Measurements from ENCODE around the gene LRRC57. TPM values are rescaled to one million over a fixed set of nuclear protein-coding genes. Genes with fewer than 3 reads are reported as not detected.

The LRRC57 gene
- total RNA-seq, 4 donors from 2014 or later, result 12.8 to 20.1 (median 17.3) TPM

- TF ChIP-seq POLR2AphosphoS5 (IDR thresholded peaks at IDR 0.05) (peak; percentile 73 to 75), CTCF (IDR thresholded peaks at IDR 0.05) (no peak)
- intact Hi-C loops (cut with DNase I), result no loop called here
- Histone ChIP-seq H3K4me3 (peak overlapping the region; percentile 49 to 60 (median 52)), H3K9me3 (no peaks in the 10 kb centered on the region), H3K27ac (replicated peaks in 1 of 4) (peak overlapping the region; percentile 75 to 83 (median 81)), H3K27me3 (no peaks in the 10 kb centered on the region), H3K36me3 (peaks cover 0 to 7% (median 3%) of the 10 kb centered on the region in 4 donors), H3K4me1 (peaks cover 55 to 93% (median 90%) of the 10 kb centered on the region in 4 donors)
- 1% methylated on average over 18 of the region's 37 CpGs for WGBS
- peak; percentile 95 for DNase-seq (ENCODE audit: extremely low spot score)
These were observed 32.7 kb upstream of the LRRC57 start for GRCh38 chr15:42581272-42581730.

- Histone ChIP-seq H3K36me3 (no peaks in the 10 kb centered on the region), H3K4me3 (no peak overlapping the region), H3K27me3 (no peaks in the 10 kb centered on the region), H3K9me3 (no peaks in the 10 kb centered on the region), H3K4me1 (peaks cover 49 to 84% (median 81%) of the 10 kb centered on the region in 4 donors), H3K27ac (replicated peaks in 1 of 4) (no peak overlapping the region)
- no peak for DNase-seq (ENCODE audit: extremely low spot score)
- TF ChIP-seq EP300 (IDR thresholded peaks at IDR 0.05), result no peak
- no peak for TF ChIP-seq CTCF (IDR thresholded peaks at IDR 0.05)
- no peak for TF ChIP-seq POLR2A (IDR thresholded peaks at IDR 0.05; ENCODE audit: low read depth)
- TF ChIP-seq POLR2AphosphoS5 (IDR thresholded peaks at IDR 0.05), result no peak
- 85% methylated on average over 2 of the region's 2 CpGs for WGBS
- intact Hi-C loops (cut with DNase I), result no loop called here
These were observed 30.5 kb upstream of the LRRC57 start for GRCh38 chr15:42578984-42579537.

- WGBS, result 40% methylated on average over 1 of the region's 1 CpG
- no peak for DNase-seq (ENCODE audit: extremely low spot score)
- H3K4me1 ChIP-seq, result peaks cover 34 to 69% (median 67%) of the 10 kb centered on the region in 4 donors
- no peaks in the 10 kb centered on the region for H3K9me3 ChIP-seq
- H3K4me3 ChIP-seq, result peak overlapping the region; percentile 33 to 86 (median 84)
- no peaks in the 10 kb centered on the region for H3K36me3 ChIP-seq
- H3K27ac ChIP-seq (replicated peaks in 1 of 4), result peak overlapping the region; percentile 53 to 96 (median 80)
- no peaks in the 10 kb centered on the region for H3K27me3 ChIP-seq
- intact Hi-C loops (cut with DNase I), result no loop called here
- TF ChIP-seq POLR2A (IDR thresholded peaks at IDR 0.05; ENCODE audit: low read depth) (no peak), CTCF (IDR thresholded peaks at IDR 0.05) (no peak), POLR2AphosphoS5 (IDR thresholded peaks at IDR 0.05) (no peak), EP300 (IDR thresholded peaks at IDR 0.05) (no peak)
These were observed 29.0 kb upstream of the LRRC57 start for GRCh38 chr15:42577514-42578031.

- Histone ChIP-seq H3K36me3 (no peaks in the 10 kb centered on the region), H3K27ac (replicated peaks in 1 of 4) (peak overlapping the region; percentile 93 to 98 (median 96)), H3K4me1 (peaks cover 26 to 61% (median 59%) of the 10 kb centered on the region in 4 donors), H3K4me3 (peak overlapping the region; percentile 84 to 98 (median 85)), H3K27me3 (no peaks in the 10 kb centered on the region), H3K9me3 (no peaks in the 10 kb centered on the region)
- TF ChIP-seq CTCF (IDR thresholded peaks at IDR 0.05), result no peak
- no peak for TF ChIP-seq POLR2AphosphoS5 (IDR thresholded peaks at IDR 0.05)
- no peak for TF ChIP-seq EP300 (IDR thresholded peaks at IDR 0.05)
- whole genome bisulfite sequencing, result 67% methylated on average over 1 of the region's 1 CpG
- DNase-seq (ENCODE audit: extremely low spot score), result no peak
- intact Hi-C loops (cut with DNase I), result no loop called here
These were observed 28.2 kb upstream of the LRRC57 start for GRCh38 chr15:42576776-42577175.
